MM.1S (cell line): ENCODE results near the gene SLC26A8.

Source experiments
- DNase-seq: peaks from one replicate; pipeline ENCODE4 v3.0.0-alpha.2; 2015
- H2AFZ ChIP-seq: fragments of 300-600 bp; sonication (generic); 2 replicates; pipeline ENCODE4 v1.6.0; 2016; ENCODE audit warnings: antibody characterized with exemption, low read length
- H3F3A ChIP-seq: fragments of 300-600 bp; sonication (generic); 2 replicates; pipeline ENCODE4 v1.6.1; 2016; ENCODE audit warnings: mild to moderate bottlenecking, antibody characterized with exemption, low read length, moderate library complexity, mixed read lengths; ENCODE audit not compliant: insufficient read depth
- H3K27ac ChIP-seq: fragments of 300-600 bp; sonication (generic); 2 replicates; pipeline ENCODE4 v1.5.1; 2016; ENCODE audit warnings: mild to moderate bottlenecking, low read length
- H3K27me3 ChIP-seq: fragments of 300-600 bp; sonication (generic); replicated peaks from 2 replicates; pipeline ENCODE4 v1.6.0; 2016; ENCODE audit warnings: low read length; ENCODE audit not compliant: insufficient read depth
- H3K36me3 ChIP-seq: fragments of 300-600 bp; sonication (generic); replicated peaks from 2 replicates; pipeline ENCODE4 v1.6.1; 2016; ENCODE audit warnings: mild to moderate bottlenecking, low read length, mixed read lengths; ENCODE audit not compliant: insufficient read depth
- H3K4me1 ChIP-seq: fragments of 300-600 bp; sonication (generic); 2 replicates; pipeline ENCODE4 v1.6.1; 2016; ENCODE audit warnings: low read length, mixed read lengths
- H3K4me2 ChIP-seq: fragments of 300-600 bp; sonication (generic); 2 replicates; pipeline ENCODE4 v1.6.0; 2016; ENCODE audit warnings: low read depth, low read length
- H3K4me3 ChIP-seq: fragments of 300-600 bp; sonication (generic); 2 replicates; pipeline ENCODE4 v1.5.1; 2016; ENCODE audit warnings: low read length, mixed read lengths
- H3K79me2 ChIP-seq: fragments of 300-600 bp; sonication (generic); 2 replicates; pipeline ENCODE4 v1.6.1; 2016; ENCODE audit warnings: mixed run types, low read length, mixed read lengths
- H3K9ac ChIP-seq: fragments of 300-600 bp; sonication (generic); 2 replicates; pipeline ENCODE4 v1.6.1; 2016; ENCODE audit warnings: low read length, mixed read lengths
- H3K9me2 ChIP-seq: fragments of 300-600 bp; sonication (generic); replicated peaks from 2 replicates; pipeline ENCODE4 v1.6.1; 2016; ENCODE audit warnings: mild to moderate bottlenecking, low read length, mixed read lengths; ENCODE audit not compliant: insufficient read depth
- H3K9me3 ChIP-seq: fragments of 300-600 bp; sonication (generic); replicated peaks from 2 replicates; pipeline ENCODE4 v1.6.1; 2016; ENCODE audit warnings: mild to moderate bottlenecking, low read length, mixed read lengths; ENCODE audit not compliant: insufficient read depth
- H4K20me1 ChIP-seq: fragments of 300-600 bp; sonication (generic); 2 replicates; pipeline ENCODE4 v1.6.1; 2016; ENCODE audit warnings: mild to moderate bottlenecking, low read length, moderate library complexity, mixed read lengths; ENCODE audit not compliant: insufficient read depth
- EZH2 ChIP-seq: fragments of 300-600 bp; sonication (generic); optimal IDR thresholded peaks from 2 replicates; pipeline ENCODE3; 2017; ENCODE audit warnings: low read depth, mild to moderate bottlenecking, antibody characterized with exemption, low read length, mixed read lengths
- EZH2phosphoT487 ChIP-seq: fragments of 300-600 bp; sonication (generic); IDR thresholded peaks from 2 replicates; pipeline ENCODE4 v1.6.1; 2018; ENCODE audit warnings: antibody characterized with exemption, low read length
- TF ChIP-seq, protein P1 (sequence below): fragments of 300-600 bp; sonication (generic); IDR thresholded peaks from 2 replicates; pipeline ENCODE4 v1.5.1; 2016; ENCODE audit warnings: antibody characterized with exemption, low read length, mixed read lengths

Gene SLC26A8

DNA sequence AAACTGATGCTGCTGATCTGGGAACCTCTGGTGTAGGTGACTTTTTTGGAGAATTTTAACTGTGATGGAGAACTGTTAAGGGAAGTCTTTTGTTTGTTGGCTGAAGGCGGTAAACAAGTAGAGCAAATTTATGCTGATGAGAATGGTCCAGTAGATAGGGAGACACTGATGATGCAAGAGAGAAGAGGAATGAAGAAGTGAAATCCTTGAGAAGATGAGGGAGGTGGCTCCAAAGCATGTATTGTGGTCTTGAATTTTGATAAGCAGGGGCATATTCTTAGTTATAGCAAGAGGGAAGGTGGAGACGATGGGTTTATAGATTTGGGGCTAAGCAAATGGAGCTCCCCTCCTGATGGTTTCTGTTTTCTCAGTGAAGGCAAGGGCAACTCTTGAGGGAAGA lies 25.1 kb upstream of the SLC26A8 start:
- no peaks in the 10 kb centered on the region for H3K9me2 ChIP-seq
- H3K36me3 ChIP-seq = no peaks in the 10 kb centered on the region; the same call in 1 of the 2 replicates
- no peak for DNase-seq
- H3K79me2 ChIP-seq = peaks cover 86% of the 10 kb centered on the region
- no peak overlapping the region for H3K9ac ChIP-seq
- H3K27ac ChIP-seq = no peak overlapping the region
- H3K4me3 ChIP-seq = no peak overlapping the region
- no peaks in the 10 kb centered on the region for H3K4me1 ChIP-seq
- no peaks in the 10 kb centered on the region for H3K27me3 ChIP-seq
- H3K4me2 ChIP-seq = no peak overlapping the region
- no peaks in the 10 kb centered on the region for H3K9me3 ChIP-seq
- H3F3A ChIP-seq = no peaks in the 10 kb centered on the region
- no peak for TF ChIP-seq EZH2phosphoT487
- TF ChIP-seq, protein P1, sequence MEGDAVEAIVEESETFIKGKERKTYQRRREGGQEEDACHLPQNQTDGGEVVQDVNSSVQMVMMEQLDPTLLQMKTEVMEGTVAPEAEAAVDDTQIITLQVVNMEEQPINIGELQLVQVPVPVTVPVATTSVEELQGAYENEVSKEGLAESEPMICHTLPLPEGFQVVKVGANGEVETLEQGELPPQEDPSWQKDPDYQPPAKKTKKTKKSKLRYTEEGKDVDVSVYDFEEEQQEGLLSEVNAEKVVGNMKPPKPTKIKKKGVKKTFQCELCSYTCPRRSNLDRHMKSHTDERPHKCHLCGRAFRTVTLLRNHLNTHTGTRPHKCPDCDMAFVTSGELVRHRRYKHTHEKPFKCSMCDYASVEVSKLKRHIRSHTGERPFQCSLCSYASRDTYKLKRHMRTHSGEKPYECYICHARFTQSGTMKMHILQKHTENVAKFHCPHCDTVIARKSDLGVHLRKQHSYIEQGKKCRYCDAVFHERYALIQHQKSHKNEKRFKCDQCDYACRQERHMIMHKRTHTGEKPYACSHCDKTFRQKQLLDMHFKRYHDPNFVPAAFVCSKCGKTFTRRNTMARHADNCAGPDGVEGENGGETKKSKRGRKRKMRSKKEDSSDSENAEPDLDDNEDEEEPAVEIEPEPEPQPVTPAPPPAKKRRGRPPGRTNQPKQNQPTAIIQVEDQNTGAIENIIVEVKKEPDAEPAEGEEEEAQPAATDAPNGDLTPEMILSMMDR = no peak
- no peak for TF ChIP-seq EZH2
- H2AFZ ChIP-seq = no peak overlapping the region
- no peaks in the 10 kb centered on the region; the same call in 1 of the 2 replicates for H4K20me1 ChIP-seq

DNA sequence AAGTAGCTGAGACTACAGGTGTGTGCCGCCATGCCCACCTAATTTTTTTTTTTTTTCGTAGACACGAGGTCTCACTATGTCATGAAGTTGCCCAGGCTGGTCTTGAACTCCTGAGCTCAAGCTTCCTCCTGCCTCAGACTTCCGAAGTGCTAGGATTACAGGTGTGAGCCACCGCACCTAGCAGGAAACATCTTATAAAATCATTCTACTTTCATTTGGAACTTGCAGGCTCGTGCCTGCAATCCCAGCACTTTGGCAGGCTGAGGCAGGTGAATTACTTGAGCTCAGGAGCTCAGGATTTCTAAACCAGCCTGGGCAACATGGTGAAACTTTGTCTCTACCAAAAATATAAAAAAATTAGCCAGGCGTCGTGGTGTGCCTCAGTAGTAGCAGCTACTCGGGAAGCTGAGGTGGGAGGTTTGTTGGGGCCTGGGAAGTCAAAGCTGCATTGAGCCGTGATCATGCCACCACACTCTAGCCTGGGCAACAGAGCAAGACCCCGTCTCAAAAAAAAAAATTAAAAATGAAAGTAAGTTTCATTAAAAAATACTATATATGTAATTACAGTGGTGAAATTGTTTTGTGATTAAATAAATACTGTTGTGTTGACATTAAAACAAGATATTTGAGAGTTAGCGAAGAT lies 18.3 kb upstream of the SLC26A8 start:
- peaks cover 3% of the 10 kb centered on the region; the same call in 1 of the 2 replicates for H3F3A ChIP-seq
- H2AFZ ChIP-seq = no peak overlapping the region
- H3K4me1 ChIP-seq = 0 out of 2 replicates have a peak, but pooled peaks cover 2% of the 10 kb centered on the region
- H3K9me3 ChIP-seq = no peaks in the 10 kb centered on the region
- no peak overlapping the region for H3K9ac ChIP-seq
- no peaks in the 10 kb centered on the region for H3K27me3 ChIP-seq
- no peaks in the 10 kb centered on the region for H3K9me2 ChIP-seq
- no peak overlapping the region for H3K4me2 ChIP-seq
- no peak overlapping the region for H3K4me3 ChIP-seq
- no peak for DNase-seq
- no peak overlapping the region for H3K27ac ChIP-seq
- TF ChIP-seq EZH2phosphoT487 (no peak), EZH2 (no peak)
- TF ChIP-seq, protein P1 = no peak
- H3K79me2 ChIP-seq = peaks cover 95% of the 10 kb centered on the region
- no peaks in the 10 kb centered on the region for H3K36me3 ChIP-seq
- H4K20me1 ChIP-seq = peaks cover 15% of the 10 kb centered on the region

DNA sequence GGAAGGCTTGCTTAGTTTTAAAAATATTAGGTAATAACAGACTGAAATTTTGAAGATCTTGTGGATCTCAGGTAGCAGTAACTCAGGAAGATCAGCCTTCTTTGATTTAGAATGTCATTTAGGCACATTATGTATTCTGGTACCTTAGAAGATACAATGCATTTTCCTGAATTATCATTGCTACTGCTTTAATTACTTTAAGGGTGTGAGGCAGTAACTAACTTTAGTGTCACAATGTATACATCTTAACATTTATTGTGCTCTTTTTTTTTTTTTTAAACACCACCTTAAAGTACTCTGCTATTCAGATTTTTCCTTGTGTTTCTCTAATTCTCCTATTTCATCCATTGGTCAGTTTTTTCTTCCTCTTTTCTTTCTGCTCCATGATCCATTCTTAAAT lies 16.5 kb upstream of the SLC26A8 start:
- H3K4me2 ChIP-seq = no peak overlapping the region
- TF ChIP-seq, protein P1 = no peak
- no peak for TF ChIP-seq EZH2phosphoT487
- H3K4me1 ChIP-seq = 0 out of 2 replicates have a peak, but pooled peaks cover 2% of the 10 kb centered on the region
- no peak for DNase-seq
- peaks cover 3% of the 10 kb centered on the region; the same call in 1 of the 2 replicates for H3K36me3 ChIP-seq
- no peaks in the 10 kb centered on the region for H3K27me3 ChIP-seq
- no peak overlapping the region for H2AFZ ChIP-seq
- no peak overlapping the region for H3K9ac ChIP-seq
- H3K27ac ChIP-seq = no peak overlapping the region
- peaks cover 18% of the 10 kb centered on the region for H4K20me1 ChIP-seq
- no peaks in the 10 kb centered on the region for H3K9me2 ChIP-seq
- peaks cover 3% of the 10 kb centered on the region; the same call in 1 of the 2 replicates for H3F3A ChIP-seq
- peaks cover 96% of the 10 kb centered on the region for H3K79me2 ChIP-seq
- H3K9me3 ChIP-seq = no peaks in the 10 kb centered on the region
- H3K4me3 ChIP-seq = no peak overlapping the region
